Sigmoid colon (tissue), 4 donors: ENCODE measurements around the gene SRSF4.

ENCODE experiments used
- CTCF ChIP-seq, 4 experiments: fragments of 450-650 bp in 3 of 4; fragments of 200-600 bp in 1 of 4; IDR thresholded peaks; one replicate each; pipeline ENCODE4 v1.5.1; 2016 to 2019; ENCODE audit warnings: antibody characterized with exemption in 4 of 4, mild to moderate bottlenecking in 3 of 4, moderate library complexity in 2 of 4
- EP300 ChIP-seq, 4 donors: sonication (generic); formaldehyde crosslinking; IDR thresholded peaks; one replicate each; pipeline ENCODE4 v1.6.1; 2017; ENCODE audit warnings: antibody characterized with exemption in 4 of 4
- POLR2A ChIP-seq, 2 donors: fragments of 450-650 bp; IDR thresholded peaks; one replicate each; pipeline ENCODE4 v1.6.1; 2016; ENCODE audit warnings: antibody characterized with exemption in 2 of 2, mild to moderate bottlenecking in 2 of 2, moderate library complexity in 2 of 2
- POLR2AphosphoS5 ChIP-seq, 4 donors: sonication (generic); formaldehyde crosslinking; IDR thresholded peaks; one replicate each; pipeline ENCODE4 v1.6.1; 2017; ENCODE audit warnings: antibody characterized with exemption in 4 of 4

DNA sequence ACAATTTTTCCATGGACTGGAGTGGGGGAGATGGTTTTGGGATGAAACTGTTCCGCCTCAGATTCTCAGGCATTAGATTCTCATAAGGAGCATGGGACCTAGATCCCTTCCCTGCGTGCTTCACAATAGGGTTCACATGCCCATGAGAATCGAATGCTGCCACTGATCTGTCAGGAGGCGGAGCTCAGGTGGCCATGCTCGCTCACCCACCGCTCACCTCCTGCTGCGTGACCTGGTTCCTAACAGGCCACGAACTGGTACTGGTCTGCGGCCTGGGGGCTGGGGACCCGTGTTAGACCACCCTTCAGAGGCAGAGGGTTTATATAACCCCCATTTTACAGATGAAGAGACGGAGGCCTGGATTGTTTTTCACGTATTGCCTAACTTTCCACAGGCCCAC, 16.3 kb upstream of the SRSF4 start:
- TF ChIP-seq CTCF (IDR thresholded peaks at IDR 0.05), result no peak
- no peak for TF ChIP-seq EP300 (IDR thresholded peaks at IDR 0.05)
- TF ChIP-seq POLR2A (IDR thresholded peaks at IDR 0.05), result no peak
- no peak for TF ChIP-seq POLR2AphosphoS5 (IDR thresholded peaks at IDR 0.05)
